ENCODE measurements around the gene AKAP7.

DNA sequence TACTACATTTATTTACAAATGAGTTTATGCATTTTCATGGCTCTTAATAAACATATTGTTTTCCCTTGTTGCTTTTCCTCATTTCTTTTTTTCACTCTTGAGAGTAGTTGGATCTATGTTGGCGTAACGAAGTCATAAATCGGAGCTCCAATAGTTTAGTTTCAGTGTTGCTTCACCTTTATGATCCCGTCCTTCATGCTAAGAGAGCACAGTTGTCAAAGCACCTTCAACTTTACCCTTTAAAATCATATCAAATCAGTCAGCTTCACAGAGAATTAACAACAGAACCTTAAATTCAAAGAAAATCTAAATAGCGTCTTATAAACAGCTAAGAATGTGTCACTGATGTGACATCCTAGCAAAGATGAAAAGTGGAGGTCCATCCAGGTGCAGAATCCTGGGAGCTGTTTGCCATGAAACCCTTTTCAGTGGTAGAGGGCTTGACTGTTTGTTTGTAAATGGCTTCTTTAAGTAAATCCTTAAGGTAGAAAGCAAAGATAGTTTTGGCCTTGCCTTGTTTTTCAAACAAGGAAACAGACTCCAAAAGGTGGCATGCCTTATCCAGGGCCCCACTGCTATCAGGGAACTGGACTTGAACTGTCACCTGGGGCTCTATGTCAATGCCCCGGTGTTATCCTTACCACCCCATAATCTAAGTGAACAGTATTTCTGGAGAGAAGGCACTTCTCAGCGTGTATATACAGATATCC lies 148.4 kb downstream of the AKAP7 start:
- TF ChIP-seq, protein P1, sequence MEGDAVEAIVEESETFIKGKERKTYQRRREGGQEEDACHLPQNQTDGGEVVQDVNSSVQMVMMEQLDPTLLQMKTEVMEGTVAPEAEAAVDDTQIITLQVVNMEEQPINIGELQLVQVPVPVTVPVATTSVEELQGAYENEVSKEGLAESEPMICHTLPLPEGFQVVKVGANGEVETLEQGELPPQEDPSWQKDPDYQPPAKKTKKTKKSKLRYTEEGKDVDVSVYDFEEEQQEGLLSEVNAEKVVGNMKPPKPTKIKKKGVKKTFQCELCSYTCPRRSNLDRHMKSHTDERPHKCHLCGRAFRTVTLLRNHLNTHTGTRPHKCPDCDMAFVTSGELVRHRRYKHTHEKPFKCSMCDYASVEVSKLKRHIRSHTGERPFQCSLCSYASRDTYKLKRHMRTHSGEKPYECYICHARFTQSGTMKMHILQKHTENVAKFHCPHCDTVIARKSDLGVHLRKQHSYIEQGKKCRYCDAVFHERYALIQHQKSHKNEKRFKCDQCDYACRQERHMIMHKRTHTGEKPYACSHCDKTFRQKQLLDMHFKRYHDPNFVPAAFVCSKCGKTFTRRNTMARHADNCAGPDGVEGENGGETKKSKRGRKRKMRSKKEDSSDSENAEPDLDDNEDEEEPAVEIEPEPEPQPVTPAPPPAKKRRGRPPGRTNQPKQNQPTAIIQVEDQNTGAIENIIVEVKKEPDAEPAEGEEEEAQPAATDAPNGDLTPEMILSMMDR (IDR thresholded peaks at IDR 0.05): no peak
- no peak for TF ChIP-seq POLR2A (IDR thresholded peaks at IDR 0.05)

Measured in testis (tissue), 2 donors.